NT2/D1 (cell line): ENCODE results near the gene DEFB108B.
"Not testable (repeated sequence)": the region's sequence is repeated elsewhere in the genome, so short reads cannot be mapped to it uniquely, and the experiment has no call there.

Experiments used
- SUZ12 ChIP-seq: IDR thresholded peaks from 2 replicates; pipeline ENCODE4 v1.6.1; 2011; ENCODE audit not compliant: insufficient read length, insufficient read depth; ENCODE audit errors: extremely low read depth
- YY1 ChIP-seq: IDR thresholded peaks from 2 replicates; pipeline ENCODE4 v1.6.1; 2011; ENCODE audit not compliant: insufficient read length, insufficient read depth
- ZNF274 ChIP-seq: IDR thresholded peaks from 2 replicates; pipeline ENCODE4 v1.6.1; 2011; ENCODE audit warnings: mild to moderate bottlenecking, low read depth, low read length

DNA sequence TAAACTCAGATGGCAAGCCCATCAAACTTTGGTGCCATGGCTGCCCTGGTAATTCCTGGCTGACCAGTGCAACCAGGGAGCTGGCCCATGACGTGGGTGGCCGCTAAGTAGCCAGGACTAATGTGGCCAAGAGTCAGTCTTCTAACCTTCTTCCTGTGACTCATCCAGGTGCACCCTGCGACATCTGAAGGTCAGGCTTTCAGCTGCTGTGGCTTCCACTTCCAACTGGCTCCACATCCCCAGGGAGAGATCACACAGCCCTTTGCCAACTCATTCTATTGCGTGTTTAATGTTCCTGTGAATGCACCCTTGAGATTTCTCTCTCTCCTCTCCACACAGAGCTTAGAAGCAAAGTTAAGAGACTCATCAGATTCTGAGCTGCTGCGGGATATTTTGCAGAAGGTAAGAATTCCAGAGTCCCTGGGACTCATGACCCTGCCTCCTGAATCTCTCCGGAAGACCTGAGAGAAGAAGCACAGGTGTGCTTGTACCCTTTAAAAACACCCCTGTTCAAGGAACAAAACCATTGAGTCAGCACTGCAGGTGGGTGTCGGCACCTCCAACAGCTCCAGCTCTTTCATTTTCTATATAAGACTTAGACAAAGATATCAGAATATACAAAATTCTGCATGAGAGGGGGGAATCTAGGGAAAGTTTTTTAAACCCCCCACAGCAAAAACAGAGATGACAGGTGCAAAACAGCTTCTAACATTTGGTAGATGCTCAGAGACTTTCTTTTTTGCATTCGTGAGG, 43.4 kb upstream of the DEFB108B start:
- not testable (repeated sequence) for TF ChIP-seq SUZ12, YY1, ZNF274
